CD8-positive, alpha-beta memory T cell (primary cell): ENCODE measurements around the gene KSR1. TPM values are rescaled to one million over a fixed set of nuclear protein-coding genes. Genes with fewer than 3 reads are reported as not detected.

Experiments used
- CTCF ChIA-PET: fragments of 350-600 bp; sonication (Branson Sonifier 250); formaldehyde crosslinking; loops from one replicate; lab custom pipeline; 2021; ENCODE audit warnings: antibody characterized with exemption; lab: Charles Lee
- POLR2A ChIA-PET: fragments of 350-600 bp; sonication (Branson Sonifier 250); formaldehyde crosslinking; loops from one replicate; lab custom pipeline; 2021; ENCODE audit warnings: antibody characterized with exemption; lab: Charles Lee
- DNase-seq, 5 donors: peaks; one replicate each; pipeline versions ENCODE4 v3.0.0 to v3.0.0-alpha.2; 2020 to 2022; ENCODE audit warnings: mixed read lengths in 1 of 5
- H3K27ac ChIP-seq: one replicate; pipeline ENCODE4 v1.7.0; 2013; ENCODE audit warnings: low read depth, mild to moderate bottlenecking, low read length, moderate library complexity
- H3K27me3 ChIP-seq: 2 replicates; pipeline ENCODE4 v1.7.0; 2013; ENCODE audit warnings: low read length, mild to moderate bottlenecking; ENCODE audit not compliant: insufficient read depth, poor library complexity, severe bottlenecking
- H3K36me3 ChIP-seq: 2 replicates; pipeline ENCODE4 v1.7.0; 2013; ENCODE audit warnings: mild to moderate bottlenecking, low read length, moderate library complexity; ENCODE audit not compliant: insufficient read depth
- H3K4me1 ChIP-seq: 2 replicates; pipeline ENCODE4 v1.7.0; 2013; ENCODE audit warnings: mild to moderate bottlenecking, low read length, moderate library complexity; ENCODE audit not compliant: insufficient read depth
- H3K4me3 ChIP-seq: 2 replicates; pipeline ENCODE4 v1.7.0; 2013; ENCODE audit warnings: mild to moderate bottlenecking, low read length
- H3K9me3 ChIP-seq: 2 replicates; pipeline ENCODE4 v1.7.0; 2013; ENCODE audit warnings: mild to moderate bottlenecking, low read length
- H3K27ac Mint-ChIP-seq, 8 donors: one replicate each; pipeline ENCODE4 v1.8.0; 2020 to 2021; ENCODE audit warnings: mixed read lengths in 8 of 8, mild to moderate bottlenecking in 6 of 8, inconsistent platforms in 3 of 8, moderate library complexity in 3 of 8
- H3K27me3 Mint-ChIP-seq, 2 donors: one replicate each; pipeline ENCODE4 v1.8.0; 2020 to 2021; ENCODE audit warnings: mixed read lengths in 2 of 2, mild to moderate bottlenecking in 1 of 2, moderate library complexity in 1 of 2
- H3K36me3 Mint-ChIP-seq, 3 donors: one replicate each; pipeline ENCODE4 v1.8.0; 2020 to 2021; ENCODE audit warnings: mixed read lengths in 3 of 3, inconsistent platforms in 1 of 3, mild to moderate bottlenecking in 1 of 3
- H3K4me1 Mint-ChIP-seq, 3 donors: one replicate each; pipeline ENCODE4 v1.8.0; 2020 to 2021; ENCODE audit warnings: mixed read lengths in 3 of 3, inconsistent platforms in 1 of 3, mild to moderate bottlenecking in 1 of 3
- H3K4me3 Mint-ChIP-seq, 7 donors: one replicate each; pipeline ENCODE4 v1.8.0; 2020 to 2021; ENCODE audit warnings: mixed read lengths in 7 of 7, mild to moderate bottlenecking in 6 of 7, moderate library complexity in 4 of 7, inconsistent platforms in 2 of 7
- H3K9me3 Mint-ChIP-seq, 5 donors: one replicate each; pipeline ENCODE4 v1.8.0; 2020 to 2022; ENCODE audit warnings: mixed read lengths in 5 of 5, mild to moderate bottlenecking in 3 of 5, moderate library complexity in 2 of 5, inconsistent platforms in 1 of 5
- polyA plus RNA-seq: library from polyadenylated mRNA; unstranded; fragments of 300-500 nt; fragmentation: Illumina TruSeq; gene quantifications from one replicate; pipeline ENCODE4 v1.2.3, GENCODE V29; 2021
- total RNA-seq, 2 experiments: library from RNA; stranded (reverse); gene quantifications; one replicate each; pipeline ENCODE4 v1.2.3, GENCODE V29; 2021

KSR1 gene
- total and polyA plus RNA-seq, 3 experiments from 2014 or later: 2.9 to 26.9 (median 26.3) TPM

DNA sequence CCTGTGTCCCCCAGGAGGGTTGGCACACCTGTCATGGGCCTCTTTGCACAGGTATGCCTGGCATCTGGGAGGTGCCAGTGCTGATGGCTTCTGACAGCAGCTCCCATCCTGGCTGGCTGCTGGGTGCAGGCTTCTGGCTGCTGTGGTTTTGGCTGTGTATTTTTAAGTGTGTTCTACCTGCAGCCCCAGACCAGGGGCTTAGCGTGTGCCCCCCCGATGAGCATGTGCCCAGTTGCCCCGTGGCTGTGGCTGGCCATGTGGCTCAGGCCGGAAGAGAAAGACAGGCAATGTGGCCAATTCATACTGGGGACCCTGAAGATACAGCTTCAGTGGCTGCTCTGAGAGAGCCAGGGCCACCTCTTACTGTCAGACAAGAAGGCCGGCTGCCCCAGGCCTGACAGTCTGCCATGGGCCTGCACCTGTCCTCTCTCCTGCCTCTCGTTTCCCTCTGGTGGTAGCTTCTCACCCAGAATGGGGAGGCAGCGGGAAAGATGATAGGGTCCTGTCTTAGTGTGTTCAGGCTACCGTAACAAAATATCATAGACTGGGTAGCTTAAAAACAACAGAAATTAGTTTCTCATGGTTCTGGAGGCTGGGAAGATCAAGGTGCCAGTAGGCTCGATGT, 137.1 kb downstream of the KSR1 start:
- Mint-ChIP-seq H3K27me3 (no peaks in the 10 kb centered on the region), H3K36me3 (peaks cover 0 to 70% (median 13%) of the 10 kb centered on the region in 3 donors), H3K27ac (no peak overlapping the region), H3K4me3 (no peak overlapping the region), H3K4me1 (peaks cover 8 to 13% (median 12%) of the 10 kb centered on the region in 3 donors), H3K9me3 (no peaks in the 10 kb centered on the region)
- Histone ChIP-seq H3K4me1 (no peaks in the 10 kb centered on the region), H3K27me3 (no peaks in the 10 kb centered on the region), H3K9me3 (no peaks in the 10 kb centered on the region), H3K4me3 (no peak overlapping the region), H3K27ac (no peak overlapping the region), H3K36me3 (peaks cover 5% of the 10 kb centered on the region)
- POLR2A ChIA-PET: no interaction called here
- CTCF ChIA-PET: interaction anchor here (1.5 to 2.8 kb wide), 2 partner anchors 9 to 58 kb away, joined by 4 to 12 read pairs; no protein-coding TSS in a partner anchor
- DNase-seq: peak in 1 of 5 donors; percentile 28

DNA sequence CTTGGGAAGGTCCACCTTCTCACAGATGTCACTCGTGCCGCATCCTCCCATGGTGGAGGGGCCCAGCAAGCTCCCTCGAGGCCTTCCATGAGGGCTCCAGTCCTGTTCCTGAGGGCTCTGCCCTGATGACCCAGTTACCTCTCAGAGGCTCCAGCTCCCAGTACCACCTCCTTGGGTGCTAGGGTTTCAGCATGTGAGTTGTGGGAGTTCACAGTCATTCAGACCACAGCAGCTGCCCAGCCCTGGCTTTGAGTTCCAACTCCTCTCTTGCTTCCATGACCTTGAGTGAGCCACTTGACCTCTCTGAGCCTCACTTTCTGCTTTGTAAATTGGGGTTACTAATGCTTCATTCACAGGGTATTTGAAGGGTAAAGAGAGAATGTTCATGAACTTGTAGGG, 137.6 kb downstream of the KSR1 start:
- Mint-ChIP-seq H3K4me1 (peaks cover 8 to 13% (median 12%) of the 10 kb centered on the region in 3 donors), H3K27ac (peak overlapping the region in 6 of 8 donors; percentile 23 to 87 (median 58)), H3K4me3 (no peak overlapping the region), H3K36me3 (peaks cover 0 to 71% (median 13%) of the 10 kb centered on the region in 3 donors), H3K9me3 (no peaks in the 10 kb centered on the region), H3K27me3 (no peaks in the 10 kb centered on the region)
- CTCF ChIA-PET: interaction anchor here (1.5 to 2.8 kb wide), 2 partner anchors 9 to 57 kb away, joined by 4 to 12 read pairs; no protein-coding TSS in a partner anchor
- peak in 1 of 5 donors; percentile 23 for DNase-seq
- Histone ChIP-seq H3K27me3 (no peaks in the 10 kb centered on the region), H3K9me3 (no peaks in the 10 kb centered on the region), H3K36me3 (peaks cover 5% of the 10 kb centered on the region), H3K27ac (no peak overlapping the region), H3K4me1 (no peaks in the 10 kb centered on the region), H3K4me3 (no peak overlapping the region)
- POLR2A ChIA-PET: no interaction called here

- no peak overlapping the region for H3K4me3 Mint-ChIP-seq
- H3K9me3 ChIP-seq: no peaks in the 10 kb centered on the region
- no peaks in the 10 kb centered on the region for H3K27me3 ChIP-seq
- no peak overlapping the region for H3K27ac ChIP-seq
- peak overlapping the region; percentile 23 to 79 (median 66) for H3K27ac Mint-ChIP-seq
- no peak for DNase-seq
- POLR2A ChIA-PET: interaction anchor here (0.6 kb wide), 1 partner anchor 299 kb away, joined by 3 read pairs; no protein-coding TSS in a partner anchor
- no peaks in the 10 kb centered on the region for H3K27me3 Mint-ChIP-seq
- CTCF ChIA-PET: interaction anchor here (0.9 to 2.8 kb wide), 3 partner anchors 8 to 241 kb away, joined by 4 to 12 read pairs (median 6); no protein-coding TSS in a partner anchor
- peaks cover 0 to 60% (median 13%) of the 10 kb centered on the region in 3 donors for H3K36me3 Mint-ChIP-seq
- no peak overlapping the region for H3K4me3 ChIP-seq
- H3K9me3 Mint-ChIP-seq: no peaks in the 10 kb centered on the region
- peaks cover 5% of the 10 kb centered on the region for H3K36me3 ChIP-seq
- no peaks in the 10 kb centered on the region for H3K4me1 ChIP-seq
- peaks cover 8 to 16% (median 16%) of the 10 kb centered on the region in 3 donors for H3K4me1 Mint-ChIP-seq
These were observed 139.0 kb downstream of the KSR1 start for GRCh38 chr17:27595208-27595607.

DNA sequence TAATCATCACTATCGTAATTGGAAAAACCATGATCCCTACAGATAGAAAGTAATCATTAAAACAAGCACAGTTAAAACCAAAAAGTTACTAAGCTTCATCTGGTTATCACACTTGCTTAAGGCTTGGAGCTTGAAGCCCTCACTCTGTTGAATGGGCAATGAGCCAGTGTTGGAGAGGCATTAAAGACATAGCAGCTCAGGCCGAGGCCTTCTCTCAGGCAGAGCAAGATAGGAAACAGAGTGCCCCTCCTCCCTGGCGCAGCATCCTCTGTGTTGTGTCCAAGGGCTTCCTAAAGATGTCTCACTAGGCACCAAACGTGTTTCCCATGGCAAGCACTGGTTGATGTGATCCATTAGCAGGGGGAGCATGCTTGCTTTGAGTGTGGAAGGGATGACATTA, 139.8 kb downstream of the KSR1 start:
- POLR2A ChIA-PET: no interaction called here
- no peaks in the 10 kb centered on the region for H3K9me3 ChIP-seq
- no peak for DNase-seq
- CTCF ChIA-PET: interaction anchor here (1.4 to 2.4 kb wide), 2 partner anchors 9 to 247 kb away, joined by 6 read pairs; no protein-coding TSS in a partner anchor
- H3K36me3 ChIP-seq: peaks cover 5% of the 10 kb centered on the region
- H3K9me3 Mint-ChIP-seq: no peaks in the 10 kb centered on the region
- no peaks in the 10 kb centered on the region for H3K27me3 ChIP-seq
- H3K36me3 Mint-ChIP-seq: peaks cover 0 to 55% (median 13%) of the 10 kb centered on the region in 3 donors
- H3K4me1 ChIP-seq: no peaks in the 10 kb centered on the region
- peak overlapping the region in 5 of 8 donors; percentile 8 to 79 (median 13) for H3K27ac Mint-ChIP-seq
- H3K4me3 Mint-ChIP-seq: no peak overlapping the region
- peaks cover 8 to 16% (median 16%) of the 10 kb centered on the region in 3 donors for H3K4me1 Mint-ChIP-seq
- no peak overlapping the region for H3K4me3 ChIP-seq
- H3K27ac ChIP-seq: no peak overlapping the region
- no peaks in the 10 kb centered on the region for H3K27me3 Mint-ChIP-seq

GRCh38 chr17:27596566-27597187, 140.4 kb downstream of the KSR1 start:
- H3K27ac Mint-ChIP-seq: peak overlapping the region in 5 of 8 donors; percentile 30 to 79 (median 52)
- no peak for DNase-seq
- Histone ChIP-seq H3K4me3 (no peak overlapping the region), H3K27me3 (no peaks in the 10 kb centered on the region), H3K36me3 (peaks cover 5% of the 10 kb centered on the region), H3K27ac (no peak overlapping the region), H3K4me1 (no peaks in the 10 kb centered on the region), H3K9me3 (no peaks in the 10 kb centered on the region)
- H3K4me1 Mint-ChIP-seq: peaks cover 9 to 16% (median 16%) of the 10 kb centered on the region in 3 donors
- no peak overlapping the region for H3K4me3 Mint-ChIP-seq
- ChIA-PET POLR2A (no interaction called here), CTCF (interaction anchor here (1.4 to 2.4 kb wide), 4 partner anchors 9 to 360 kb away, joined by 4 to 8 read pairs (median 6); no protein-coding TSS in a partner anchor)
- H3K27me3 Mint-ChIP-seq: no peaks in the 10 kb centered on the region
- H3K9me3 Mint-ChIP-seq: no peaks in the 10 kb centered on the region
- peaks cover 0 to 55% (median 17%) of the 10 kb centered on the region in 3 donors for H3K36me3 Mint-ChIP-seq

DNA sequence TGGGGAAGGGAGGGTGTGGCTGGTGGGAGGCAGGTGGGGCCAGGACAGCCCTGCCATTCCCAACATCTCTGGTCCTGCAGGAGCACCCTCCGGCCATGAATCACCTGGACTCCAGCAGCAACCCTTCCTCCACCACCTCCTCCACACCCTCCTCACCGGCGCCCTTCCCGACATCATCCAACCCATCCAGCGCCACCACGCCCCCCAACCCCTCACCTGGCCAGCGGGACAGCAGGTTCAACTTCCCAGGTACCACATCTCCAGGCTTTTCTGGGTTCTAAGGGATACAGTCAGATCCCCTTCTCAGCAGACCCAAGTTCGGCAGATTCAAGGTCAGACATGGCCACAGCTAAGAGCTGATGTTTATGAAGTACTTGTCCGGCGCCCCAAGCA, 140.9 kb downstream of the KSR1 start:
- no peak for DNase-seq
- Histone ChIP-seq H3K4me3 (no peak overlapping the region), H3K27ac (no peak overlapping the region), H3K4me1 (no peaks in the 10 kb centered on the region), H3K27me3 (no peaks in the 10 kb centered on the region), H3K9me3 (no peaks in the 10 kb centered on the region), H3K36me3 (peaks cover 5% of the 10 kb centered on the region)
- H3K9me3 Mint-ChIP-seq: no peaks in the 10 kb centered on the region
- no peak overlapping the region for H3K4me3 Mint-ChIP-seq
- H3K27me3 Mint-ChIP-seq: no peaks in the 10 kb centered on the region
- H3K4me1 Mint-ChIP-seq: peaks cover 10 to 16% (median 16%) of the 10 kb centered on the region in 3 donors
- peaks cover 0 to 53% (median 15%) of the 10 kb centered on the region in 3 donors for H3K36me3 Mint-ChIP-seq
- H3K27ac Mint-ChIP-seq: peak overlapping the region in 1 of 8 donors; percentile 26
- ChIA-PET CTCF (interaction anchor here (1.2 to 2.4 kb wide), 5 partner anchors 54 to 360 kb away, joined by 4 to 8 read pairs (median 6); no protein-coding TSS in a partner anchor), POLR2A (no interaction called here)

DNA sequence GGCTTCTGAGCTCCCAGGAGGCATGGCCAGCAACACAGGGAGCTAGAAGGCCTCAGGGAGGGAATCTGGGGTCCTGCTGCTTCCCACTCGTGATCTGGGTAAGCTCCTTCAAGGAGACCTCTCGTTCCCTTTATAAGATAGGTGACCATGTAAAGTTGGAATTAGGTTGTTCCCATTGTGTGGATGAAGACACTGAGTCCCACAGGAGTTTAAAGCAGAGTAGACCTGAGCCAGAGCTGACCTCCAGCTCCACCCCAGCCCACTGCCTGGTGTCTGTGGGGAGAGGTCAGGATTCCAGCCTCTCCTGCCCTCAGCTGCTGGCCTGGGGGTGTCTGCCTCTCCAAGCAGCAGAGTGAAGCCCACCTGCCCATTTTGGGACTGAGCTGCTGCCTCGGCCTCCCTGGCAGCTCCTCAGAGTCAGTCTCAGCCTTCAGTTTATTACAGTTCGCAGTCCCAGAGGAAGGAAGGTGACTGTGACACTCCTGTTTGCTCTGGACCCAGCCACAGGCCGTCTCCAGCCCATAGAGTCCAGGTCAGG, 141.6 kb downstream of the KSR1 start:
- Mint-ChIP-seq H3K27ac (peak overlapping the region in 1 of 8 donors; percentile 42), H3K36me3 (peaks cover 0 to 46% (median 11%) of the 10 kb centered on the region in 3 donors), H3K9me3 (no peaks in the 10 kb centered on the region), H3K4me1 (peaks cover 10 to 16% (median 16%) of the 10 kb centered on the region in 3 donors), H3K27me3 (no peaks in the 10 kb centered on the region), H3K4me3 (no peak overlapping the region)
- POLR2A ChIA-PET: no interaction called here
- peak in 1 of 5 donors; percentile 14 for DNase-seq
- CTCF ChIA-PET: interaction anchor here (1.2 to 2.4 kb wide), 5 partner anchors 53 to 361 kb away, joined by 4 to 8 read pairs (median 6); no protein-coding TSS in a partner anchor
- Histone ChIP-seq H3K27me3 (no peaks in the 10 kb centered on the region), H3K36me3 (peaks cover 1% of the 10 kb centered on the region), H3K27ac (no peak overlapping the region), H3K9me3 (no peaks in the 10 kb centered on the region), H3K4me3 (no peak overlapping the region), H3K4me1 (no peaks in the 10 kb centered on the region)
